NCI-H1436 (cell line): Measurements from ENCODE around the gene ANKRD11.

Experiments used
- DNase-seq: peaks from one replicate; lab custom pipeline; 2025; lab: John Stamatoyannopoulos, UW

Gene ANKRD11

DNA sequence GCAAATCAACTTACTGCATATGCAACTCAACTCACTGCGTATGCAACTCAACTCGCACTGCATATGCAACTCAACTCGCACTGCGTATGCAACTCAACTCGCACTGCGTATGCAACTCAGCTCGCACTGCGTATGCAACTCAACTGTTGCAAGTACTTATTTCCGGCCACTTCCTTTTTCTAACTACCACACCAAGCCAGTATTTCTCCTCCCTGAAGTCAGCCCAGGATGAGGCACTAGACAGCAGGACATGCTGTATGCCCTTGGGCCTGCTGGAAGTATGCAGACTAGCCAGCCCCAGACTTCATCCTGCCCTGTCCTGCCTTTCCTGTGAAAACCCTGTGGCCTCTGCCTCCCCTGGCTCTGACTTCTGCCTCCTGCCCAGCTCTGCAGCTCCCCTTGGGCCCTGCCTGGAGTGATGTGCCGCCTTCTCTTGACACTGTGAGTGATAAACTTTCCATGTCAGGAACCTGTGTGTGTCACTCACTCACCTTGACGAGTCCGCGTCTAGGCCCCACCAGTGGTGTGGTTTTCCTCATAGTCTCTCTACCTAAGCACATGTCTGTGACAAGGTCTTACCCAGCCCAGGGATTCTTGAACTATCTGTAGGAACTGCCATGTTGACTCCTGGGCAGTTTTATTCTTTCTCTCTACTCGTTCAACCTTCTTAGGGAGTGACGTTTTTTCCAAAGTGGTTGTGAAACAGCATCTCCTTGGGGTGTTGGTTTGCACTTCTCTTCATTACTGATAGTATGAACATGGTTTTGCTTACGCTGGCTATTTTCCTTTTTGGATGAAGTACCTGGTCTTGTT, 256.5 kb downstream of the ANKRD11 start:
- DNase-seq: no peak

- no peak for DNase-seq
Measured at GRCh38 chr16:89232107-89232506, 258.3 kb downstream of the ANKRD11 start.

DNA sequence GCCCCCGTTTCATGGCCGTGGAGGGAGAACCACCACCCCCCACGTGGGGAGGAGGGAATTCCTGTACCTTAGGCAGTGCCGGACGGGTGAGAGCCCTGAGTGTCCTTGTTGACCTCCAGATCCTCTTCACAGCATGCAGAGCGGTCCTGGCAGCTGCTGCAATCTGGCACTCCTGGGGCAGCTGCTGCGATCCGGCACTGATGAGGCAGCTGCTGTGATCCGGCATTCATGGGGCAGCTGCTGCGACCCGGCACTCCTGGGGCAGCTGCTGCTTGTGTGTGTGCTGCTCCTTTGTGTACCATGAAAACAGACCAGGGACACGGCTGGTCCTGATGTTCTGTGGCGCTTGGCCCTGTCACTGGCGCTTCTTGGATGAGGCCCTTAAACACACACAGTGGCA, 260.1 kb downstream of the ANKRD11 start:
- DNase-seq: no peak

GRCh38 chr16:89224665-89225064, 265.7 kb downstream of the ANKRD11 start:
- no peak for DNase-seq

DNA sequence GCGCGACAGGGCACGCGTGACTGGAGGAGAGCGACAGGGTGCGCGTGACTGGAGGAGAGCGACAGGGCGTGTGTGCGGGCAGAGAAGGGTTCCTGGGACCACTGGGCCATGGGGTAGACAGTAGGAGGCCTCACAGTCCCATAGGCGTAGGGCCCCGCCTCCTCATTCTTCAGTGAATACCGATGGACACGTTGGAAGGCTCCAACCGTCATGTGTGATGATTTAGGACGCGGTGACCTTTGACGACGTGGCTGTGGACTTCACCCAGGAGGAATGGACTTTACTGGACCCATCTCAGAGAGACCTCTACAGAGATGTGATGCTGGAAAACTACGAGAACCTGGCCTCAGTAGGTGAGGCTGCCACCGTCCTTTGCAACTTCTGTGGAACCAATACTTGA, 267.4 kb downstream of the ANKRD11 start:
- DNase-seq: no peak

DNA sequence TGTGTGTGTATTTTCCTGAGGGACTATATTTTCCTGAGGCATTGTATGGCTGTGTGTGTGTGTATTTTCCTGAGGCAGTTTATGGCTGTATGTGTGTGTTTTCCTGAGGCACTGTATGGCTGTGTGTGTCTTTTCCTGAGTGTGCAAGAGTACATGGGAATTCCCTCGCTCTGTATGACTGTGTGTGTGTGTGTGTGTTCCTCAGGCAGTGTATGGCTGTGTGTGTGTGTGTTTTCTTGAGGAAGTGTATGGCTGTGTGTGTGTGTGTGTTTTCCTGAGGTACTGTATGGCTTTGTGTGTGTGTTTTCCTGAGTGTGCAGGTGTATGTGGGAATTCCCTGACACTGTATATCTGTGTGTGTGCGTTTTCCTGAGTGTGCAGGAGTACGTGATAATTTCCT, 268.8 kb downstream of the ANKRD11 start:
- DNase-seq: no peak

DNA sequence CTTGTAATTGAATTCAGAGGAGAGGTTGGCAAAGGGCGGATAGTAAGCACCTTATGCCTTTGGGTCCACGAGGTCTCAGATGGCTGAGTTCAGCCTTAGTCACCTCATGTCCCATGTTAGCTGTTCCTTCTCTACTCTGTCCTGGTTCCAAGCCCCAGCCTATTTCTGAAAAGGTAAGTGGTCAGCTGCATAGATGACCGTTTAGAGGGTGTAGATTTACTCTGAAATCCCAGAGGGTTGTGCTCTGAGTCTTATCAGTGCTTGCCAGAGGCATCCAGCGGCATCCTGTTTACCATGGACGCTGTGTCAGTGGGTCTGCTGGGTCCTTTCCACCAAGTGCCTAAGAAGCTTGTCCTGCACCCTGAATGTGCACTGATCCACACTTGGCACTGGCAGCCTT, 271.0 kb downstream of the ANKRD11 start:
- no peak for DNase-seq
